Spleen (tissue), 11 donors: ENCODE results near the gene ARFGEF3. TPM values are rescaled to one million over a fixed set of nuclear protein-coding genes. Genes with fewer than 3 reads are reported as not detected.

Experiments used
- DNase-seq: peaks from one replicate; pipeline ENCODE4 v3.0.0-alpha.2; 2020
- H3K27ac ChIP-seq, 8 donors: fragments of 200-600 bp; sonication (generic) in 7 of 8; 1 replicate in 4 of 8; 2 replicates in 4 of 8; pipeline versions ENCODE4 v1.5.0 to v1.8.0; 2016 to 2021; ENCODE audit warnings: inconsistent platforms in 4 of 8, mild to moderate bottlenecking in 4 of 8, moderate library complexity in 1 of 8
- H3K27me3 ChIP-seq, 7 donors: fragments of 200-600 bp; sonication (generic) in 6 of 7; replicated peaks in 1 of 7; 1 replicate in 4 of 7; 2 replicates in 3 of 7; pipeline versions ENCODE4 v1.5.0 to v1.8.0; 2016 to 2021; ENCODE audit warnings: inconsistent platforms in 3 of 7, mild to moderate bottlenecking in 1 of 7
- H3K36me3 ChIP-seq, 6 donors: fragments of 200-600 bp; sonication (generic) in 5 of 6; 1 replicate in 4 of 6; 2 replicates in 2 of 6; pipeline versions ENCODE4 v1.5.0 to v1.8.0; 2016 to 2021; ENCODE audit warnings: inconsistent platforms in 2 of 6
- H3K4me1 ChIP-seq, 6 donors: fragments of 200-600 bp; sonication (generic) in 5 of 6; 1 replicate in 3 of 6; 2 replicates in 3 of 6; pipeline versions ENCODE4 v1.5.0 to v1.8.0; 2016 to 2021; ENCODE audit warnings: inconsistent platforms in 3 of 6
- H3K4me3 ChIP-seq, 8 donors: fragments of 200-600 bp; sonication (generic) in 7 of 8; 1 replicate in 4 of 8; 2 replicates in 4 of 8; pipeline versions ENCODE4 v1.5.0 to v1.8.0; 2016 to 2021; ENCODE audit warnings: inconsistent platforms in 4 of 8, mild to moderate bottlenecking in 4 of 8, moderate library complexity in 2 of 8
- H3K9me3 ChIP-seq, 8 donors: fragments of 200-600 bp; sonication (generic) in 7 of 8; 1 replicate in 4 of 8; 2 replicates in 4 of 8; pipeline versions ENCODE4 v1.5.0 to v1.8.0; 2016 to 2021; ENCODE audit warnings: inconsistent platforms in 4 of 8
- POLR2A ChIP-seq, 3 donors: fragments of 450-650 bp; IDR thresholded peaks; one replicate each; pipeline ENCODE4 v1.5.1; 2017; ENCODE audit warnings: antibody characterized with exemption in 3 of 3, mild to moderate bottlenecking in 1 of 3
- POLR2AphosphoS5 ChIP-seq, 3 donors: sonication (generic); formaldehyde crosslinking; IDR thresholded peaks; one replicate each; pipeline ENCODE4 v1.5.1; 2017; ENCODE audit warnings: antibody characterized with exemption in 3 of 3
- WGBS, 5 donors: extraction: QIAGEN DNeasy Blood & Tissue Kit in 3 of 5; methylation state at CpG; one replicate each; pipeline versions ENCODE4 v1.1.5 to v1.1.7; 2013 to 2018; 5-methylcytosine and 5-hydroxymethylcytosine counted together
- intact Hi-C: fragments of 100-400 bp; cut with DNase I; formaldehyde crosslinking; loops from one replicate; pipeline ENCODE4 v1.15.0; 2023; ENCODE audit warnings: low total_unique reads
- polyA plus RNA-seq, 3 donors: library from polyadenylated mRNA; stranded (reverse); fragments of 200-250 nt; gene quantifications; one replicate each; pipeline ENCODE4 v1.2.1, GENCODE V29; 2013
- total RNA-seq, 7 donors: library from RNA; depleted of rRNA in 3 of 7; stranded (reverse); fragments of >200 nt in 3 of 7; fragmentation: NEBNext Ultra II Directional in 4 of 7; extraction: Animal tissue kit (Norgen Biotek cat#: 25700) in 4 of 7; gene quantifications; one replicate each; pipeline versions ENCODE4 v1.1.0 to v1.2.1, GENCODE V29; 2016 to 2021
- TF ChIP-seq, protein P1 (sequence below), 11 experiments: fragments of 200-600 bp in 7 of 11; fragments of 450-650 bp in 4 of 11; sonication (generic) in 4 of 11; IDR thresholded peaks in 8 of 11; conservative IDR thresholded peaks in 3 of 11; 1 replicate in 7 of 11; 2 replicates in 4 of 11; pipeline versions ENCODE4 v1.4.0 to v1.8.0; 2016 to 2021; ENCODE audit warnings: antibody characterized with exemption in 11 of 11, inconsistent platforms in 4 of 11, mild to moderate bottlenecking in 1 of 11
- donor health status: healthy with polysubstance abuse.
- donor health status: DM: no; HTN: no; CAD: no; lungs with moderate emphysema.
- donor health status: DM: no; HTN: no; CAD: no.
- donor health status: Bipolar disorder and iron deficiency.
- donor health status: healthy.
- donor health status: DM: no; HTN: no; CAD: no.
- donor health status: DM: yes; HTN: yes; CAD: no.

ARFGEF3 gene
- total and polyA plus RNA-seq, 10 donors = 0.09 to 3.1 (median 1.7) TPM

DNA sequence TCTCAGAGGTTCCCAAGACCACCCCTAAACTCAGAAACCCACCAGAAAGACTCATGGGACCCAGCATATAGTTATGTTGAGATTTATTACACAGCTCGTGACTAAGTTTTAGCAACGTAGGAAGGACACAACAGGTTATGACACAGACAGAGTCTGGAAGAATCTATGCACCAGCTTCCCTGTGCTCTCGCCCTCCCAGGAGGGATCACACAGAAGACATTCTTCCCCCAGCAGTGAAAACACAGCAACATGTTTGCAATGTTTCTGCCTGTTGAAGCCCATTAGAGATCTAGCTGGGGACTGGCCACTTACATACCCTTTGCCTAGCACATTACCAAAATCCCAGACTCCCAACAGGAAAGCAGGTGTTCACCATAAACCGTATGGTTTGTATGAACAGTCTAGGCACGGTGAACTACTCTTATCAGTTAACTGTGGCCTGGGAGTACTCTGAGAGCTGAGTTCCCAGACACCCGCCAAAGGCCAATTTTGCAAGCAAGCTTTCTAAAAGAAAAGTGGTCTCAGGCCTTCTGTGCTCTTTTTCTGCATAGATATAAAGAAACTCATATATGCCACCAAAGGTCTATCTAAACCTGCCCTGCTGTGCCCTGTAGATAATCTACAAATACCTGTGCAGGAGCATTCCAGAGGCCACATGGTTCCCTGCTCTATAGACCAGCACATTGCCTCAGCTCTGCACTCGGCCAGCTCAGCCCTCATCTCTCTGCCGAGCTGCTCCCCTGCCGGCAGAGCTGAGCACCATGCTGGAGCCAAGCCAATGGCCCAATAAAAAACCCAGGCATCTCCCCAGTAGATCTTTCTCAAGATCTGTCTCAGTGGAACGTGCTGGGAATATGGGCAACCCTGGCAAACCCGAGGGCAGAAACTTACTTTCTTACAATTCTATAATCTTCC is 146.3 kb downstream of the ARFGEF3 start:
- no peaks in the 10 kb centered on the region for H3K9me3 ChIP-seq
- no peak overlapping the region for H3K27ac ChIP-seq
- 70 to 90% (median 85%) methylated on average over 11 of the region's 11 CpGs for WGBS, 5 donors
- intact Hi-C loops = no loop called here
- no peaks in the 10 kb centered on the region for H3K36me3 ChIP-seq
- H3K4me3 ChIP-seq = no peak overlapping the region
- H3K27me3 ChIP-seq = no peaks in the 10 kb centered on the region
- H3K4me1 ChIP-seq = no peaks in the 10 kb centered on the region
- no peak for DNase-seq
- TF ChIP-seq, protein P1, sequence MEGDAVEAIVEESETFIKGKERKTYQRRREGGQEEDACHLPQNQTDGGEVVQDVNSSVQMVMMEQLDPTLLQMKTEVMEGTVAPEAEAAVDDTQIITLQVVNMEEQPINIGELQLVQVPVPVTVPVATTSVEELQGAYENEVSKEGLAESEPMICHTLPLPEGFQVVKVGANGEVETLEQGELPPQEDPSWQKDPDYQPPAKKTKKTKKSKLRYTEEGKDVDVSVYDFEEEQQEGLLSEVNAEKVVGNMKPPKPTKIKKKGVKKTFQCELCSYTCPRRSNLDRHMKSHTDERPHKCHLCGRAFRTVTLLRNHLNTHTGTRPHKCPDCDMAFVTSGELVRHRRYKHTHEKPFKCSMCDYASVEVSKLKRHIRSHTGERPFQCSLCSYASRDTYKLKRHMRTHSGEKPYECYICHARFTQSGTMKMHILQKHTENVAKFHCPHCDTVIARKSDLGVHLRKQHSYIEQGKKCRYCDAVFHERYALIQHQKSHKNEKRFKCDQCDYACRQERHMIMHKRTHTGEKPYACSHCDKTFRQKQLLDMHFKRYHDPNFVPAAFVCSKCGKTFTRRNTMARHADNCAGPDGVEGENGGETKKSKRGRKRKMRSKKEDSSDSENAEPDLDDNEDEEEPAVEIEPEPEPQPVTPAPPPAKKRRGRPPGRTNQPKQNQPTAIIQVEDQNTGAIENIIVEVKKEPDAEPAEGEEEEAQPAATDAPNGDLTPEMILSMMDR (IDR thresholded peaks at IDR 0.05 in 8 of 11, conservative IDR thresholded peaks at IDR 0.05 in 3 of 11) = no peak
- TF ChIP-seq POLR2AphosphoS5 (IDR thresholded peaks at IDR 0.05) = no peak
- no peak for TF ChIP-seq POLR2A (IDR thresholded peaks at IDR 0.05)

DNA sequence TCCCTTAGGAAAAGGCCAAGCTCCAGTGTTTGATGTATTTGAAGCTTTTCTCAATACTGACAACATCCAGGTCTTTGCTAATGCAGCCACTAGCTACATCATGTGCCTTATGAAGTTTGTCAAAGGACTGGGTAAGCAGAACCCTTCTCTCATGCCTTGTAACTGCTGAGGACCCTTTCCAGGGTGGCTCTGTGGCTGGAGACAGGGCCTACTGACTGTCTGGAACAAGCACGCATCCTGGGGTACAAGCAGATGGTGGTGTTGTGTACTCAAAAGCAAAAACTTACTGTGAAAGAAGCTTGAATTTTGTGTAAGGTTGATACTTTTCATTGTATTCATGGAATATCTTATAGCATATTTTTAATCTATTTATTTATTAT is 147.0 kb downstream of the ARFGEF3 start:
- Histone ChIP-seq H3K27ac (no peak overlapping the region), H3K4me3 (no peak overlapping the region), H3K9me3 (no peaks in the 10 kb centered on the region), H3K4me1 (no peaks in the 10 kb centered on the region), H3K36me3 (no peaks in the 10 kb centered on the region), H3K27me3 (no peaks in the 10 kb centered on the region)
- no peak for DNase-seq
- 94 to 100% (median 100%) methylated on average over 1 of the region's 1 CpG for WGBS, 5 donors
- intact Hi-C loops = no loop called here
- TF ChIP-seq POLR2AphosphoS5 (IDR thresholded peaks at IDR 0.05) (no peak), POLR2A (IDR thresholded peaks at IDR 0.05) (no peak)
- TF ChIP-seq, protein P1 (IDR thresholded peaks at IDR 0.05 in 8 of 11, conservative IDR thresholded peaks at IDR 0.05 in 3 of 11) = no peak

DNA sequence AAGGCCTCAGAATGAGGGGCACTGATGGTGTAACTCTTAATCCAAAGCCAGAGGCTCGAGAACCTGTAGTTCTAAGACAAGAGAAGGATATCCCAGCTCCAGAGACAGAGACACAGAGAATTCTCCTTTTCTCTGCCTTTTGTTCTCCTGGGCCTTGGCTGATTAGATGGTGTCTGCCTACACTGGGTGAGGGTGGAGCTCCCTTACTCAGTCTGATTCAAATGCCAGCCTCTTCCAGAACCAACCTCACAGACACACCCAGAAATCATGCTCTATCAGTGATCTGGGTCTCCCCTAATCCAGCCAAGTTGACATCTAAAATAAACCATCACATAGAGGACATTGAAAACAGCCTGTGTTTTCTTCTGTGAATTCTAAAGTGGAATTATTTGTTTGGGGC is 148.0 kb downstream of the ARFGEF3 start:
- H3K27me3 ChIP-seq = no peaks in the 10 kb centered on the region
- no peaks in the 10 kb centered on the region for H3K9me3 ChIP-seq
- 65 to 85% (median 78%) methylated on average over 1 of the region's 1 CpG for WGBS, 5 donors
- no peaks in the 10 kb centered on the region for H3K36me3 ChIP-seq
- intact Hi-C loops = no loop called here
- H3K4me3 ChIP-seq = no peak overlapping the region
- DNase-seq = no peak
- no peaks in the 10 kb centered on the region for H3K4me1 ChIP-seq
- TF ChIP-seq POLR2A (IDR thresholded peaks at IDR 0.05) (no peak), POLR2AphosphoS5 (IDR thresholded peaks at IDR 0.05) (no peak)
- TF ChIP-seq, protein P1 (IDR thresholded peaks at IDR 0.05 in 8 of 11, conservative IDR thresholded peaks at IDR 0.05 in 3 of 11) = no peak
- no peak overlapping the region for H3K27ac ChIP-seq

DNA sequence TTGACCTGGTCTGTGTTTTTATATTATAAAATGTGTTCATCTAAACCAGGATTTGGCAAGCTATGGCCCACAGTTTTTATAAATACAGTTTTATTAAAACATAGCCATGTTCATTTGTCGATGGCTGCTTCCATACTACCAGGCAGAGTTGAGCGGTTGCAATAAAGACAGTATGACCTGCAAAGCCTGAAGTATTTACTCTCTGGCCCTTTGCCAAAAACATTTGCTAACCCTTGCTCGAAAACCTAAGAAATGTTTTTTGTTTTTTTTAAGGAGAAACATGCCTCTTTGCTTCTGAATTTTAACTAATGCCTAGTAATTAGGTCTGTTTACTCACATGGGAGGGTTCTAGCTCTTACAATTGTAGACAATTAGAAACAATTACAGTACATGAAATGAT is 148.6 kb downstream of the ARFGEF3 start:
- Histone ChIP-seq H3K4me1 (no peaks in the 10 kb centered on the region), H3K27me3 (no peaks in the 10 kb centered on the region), H3K27ac (no peak overlapping the region), H3K9me3 (no peaks in the 10 kb centered on the region), H3K4me3 (no peak overlapping the region), H3K36me3 (no peaks in the 10 kb centered on the region)
- TF ChIP-seq, protein P1 (IDR thresholded peaks at IDR 0.05 in 8 of 11, conservative IDR thresholded peaks at IDR 0.05 in 3 of 11) = no peak
- no peak for TF ChIP-seq POLR2A (IDR thresholded peaks at IDR 0.05)
- no peak for TF ChIP-seq POLR2AphosphoS5 (IDR thresholded peaks at IDR 0.05)
- no peak for DNase-seq
- intact Hi-C loops = no loop called here
- 68 to 83% (median 78%) methylated on average over 3 of the region's 3 CpGs for WGBS, 5 donors
